ENCODE measurements around the gene ELAC1. TPM values are rescaled to one million over a fixed set of nuclear protein-coding genes. Genes with fewer than 3 reads are reported as not detected.

The ELAC1 gene
- total and polyA plus RNA-seq, 2 of the 8 experiments (the other 6 are each of a cell fraction or from before 2014, with no cell fraction given): 2.3 to 3.4 TPM

GRCh38 chr18:50938912-50939311 is 28.9 kb upstream of the ELAC1 start:
- H2AFZ ChIP-seq (ENCODE audit: low read length): no peak overlapping the region
- no peak overlapping the region for H3K4me3 ChIP-seq (ENCODE audit: extremely low read depth in 1 of 4, insufficient read depth in 2 of 4, low read depth in 3 of 4, low read length in 4 of 4)
- no peak overlapping the region for H3K9ac ChIP-seq (replicated peaks in 1 of 4; ENCODE audit: extremely low read depth in 1 of 4, low read depth in 3 of 4, low read length in 3 of 4)
- H3K4me2 ChIP-seq (ENCODE audit: insufficient read depth in 1 of 2, low read depth in 2 of 2, low read length in 2 of 2): no peak overlapping the region
- WGBS, 2 experiments (ENCODE audit: extremely low coverage in 1 of 2, insufficient coverage in 1 of 2, insufficient read length in 1 of 2, insufficient replicate concordance in 2 of 2, low coverage in 1 of 2, low lambda C conversion rate in 2 of 2, missing lambda C conversion rate in 1 of 2): 97% methylated on average over 2 of the region's 2 CpGs; no CpG with 5 or more reads in 1 of the 2 experiments
- H3K4me1 ChIP-seq (replicated peaks in 1 of 4; ENCODE audit: control insufficient read depth in 3 of 4, insufficient read depth in 4 of 4, low read length in 3 of 4): no peaks in the 10 kb centered on the region
- no peak overlapping the region for H3K18ac ChIP-seq (ENCODE audit: extremely low read depth, low read length)
- TF ChIP-seq RFX5 (IDR thresholded peaks at IDR 0.05; ENCODE audit: borderline replicate concordance, low read depth, low read length): no peak
- peak; percentile 85; the same call in 1 of the 2 replicates for TF ChIP-seq MAFK (IDR thresholded peaks at IDR 0.05; ENCODE audit: low read depth, low read length)
- H2BK15ac ChIP-seq (ENCODE audit: low read length): no peak overlapping the region
- H3K27ac ChIP-seq (ENCODE audit: low read depth, low read length): no peak overlapping the region
- no peaks in the 10 kb centered on the region for H4K20me1 ChIP-seq (replicated peaks in 1 of 2; ENCODE audit: control insufficient read depth in 1 of 2, insufficient read depth in 2 of 2, low read length in 2 of 2)
- no peak overlapping the region for H2BK20ac ChIP-seq (ENCODE audit: low read length)
- H3K4ac ChIP-seq (replicated peaks; ENCODE audit: insufficient read length, low read depth, low read length): no peak overlapping the region
- H2BK12ac ChIP-seq (ENCODE audit: low read depth, low read length): no peak overlapping the region
- no peak overlapping the region for H3K56ac ChIP-seq (replicated peaks; ENCODE audit: insufficient read length, low read depth, low read length)
- H4K8ac ChIP-seq (ENCODE audit: extremely low read depth, insufficient read depth, low read length): no peak overlapping the region
- CTCF ChIA-PET (ENCODE audit: partially characterized antibody): interaction anchor here (1.0 kb wide), 1 partner anchor 139 kb away, joined by 3 read pairs; no protein-coding TSS in a partner anchor
- peaks cover 0 to 12% (median 4%) of the 10 kb centered on the region in 4 experiments; a peak in 3 of 8 replicates for H3K36me3 ChIP-seq (ENCODE audit: control insufficient read depth in 2 of 4, insufficient read depth in 4 of 4, low read length in 3 of 4)
- H3K27me3 ChIP-seq (replicated peaks in 1 of 4; ENCODE audit: control insufficient read depth in 3 of 4, extremely low read depth in 1 of 4, insufficient read depth in 3 of 4, low read length in 3 of 4): no peaks in the 10 kb centered on the region
- DNase-seq (ENCODE audit: low read depth in 1 of 2, low spot score in 2 of 2) (no peak), FAIRE-seq (no peak)
- no peak overlapping the region for H2AK5ac ChIP-seq (ENCODE audit: low read depth, low read length)
- H3K9me3 ChIP-seq (ENCODE audit: insufficient read depth in 2 of 2, low read depth in 1 of 2, low read length in 1 of 2): no peaks in the 10 kb centered on the region
- no peak overlapping the region for H2BK5ac ChIP-seq (ENCODE audit: low read depth, low read length)
- H3K79me2 ChIP-seq (ENCODE audit: control insufficient read depth in 1 of 2, insufficient read depth in 2 of 2, low read length in 2 of 2): no peaks in the 10 kb centered on the region
- POLR2A ChIA-PET (ENCODE audit: partially characterized antibody): no interaction called here
- H3K79me1 ChIP-seq (ENCODE audit: low read depth, low read length): no peaks in the 10 kb centered on the region
- no peak overlapping the region for H2BK120ac ChIP-seq (replicated peaks; ENCODE audit: low read depth, low read length)
- H3K23ac ChIP-seq (ENCODE audit: insufficient read length): no peak overlapping the region
- H3K14ac ChIP-seq (ENCODE audit: insufficient read length): no peak overlapping the region
- H4K5ac ChIP-seq (ENCODE audit: insufficient read length, low read depth, low read length): no peak overlapping the region
- no peak overlapping the region for H4K91ac ChIP-seq (replicated peaks; ENCODE audit: insufficient read length, low read length)
- no peaks in the 10 kb centered on the region for H3K23me2 ChIP-seq (ENCODE audit: low read depth, low read length)

All from H1 (cell line).